Activated CD8-positive, alpha-beta T cell treated with anti-CD3 and anti-CD28 coated beads for 36 hours (primary cell): Measurements from ENCODE around the gene ATP6V0D1. TPM values are rescaled to one million over a fixed set of nuclear protein-coding genes. Genes with fewer than 3 reads are reported as not detected.

Experiments used
- ATAC-seq: fragments of 200-7000 bp; cut with Tn5 transposase; one replicate; pipeline ENCODE4 v1.10.0; 2021; ENCODE audit warnings: mild to moderate bottlenecking, moderate library complexity
- CTCF ChIA-PET: fragments of 350-600 bp; sonication (Branson Sonifier 250); formaldehyde crosslinking; loops from one replicate; lab custom pipeline; 2021; ENCODE audit warnings: antibody characterized with exemption; lab: Charles Lee
- POLR2A ChIA-PET: fragments of 350-600 bp; sonication (Branson Sonifier 250); formaldehyde crosslinking; loops from one replicate; lab custom pipeline; 2021; ENCODE audit warnings: antibody characterized with exemption; lab: Charles Lee
- DNase-seq: peaks from one replicate; pipeline ENCODE4 v3.0.0-alpha.2; 2020
- H3K27ac Mint-ChIP-seq: one replicate; pipeline ENCODE4 v1.8.0; 2021; ENCODE audit warnings: mild to moderate bottlenecking, mixed read lengths
- H3K27me3 Mint-ChIP-seq: one replicate; pipeline ENCODE4 v1.8.0; 2021; ENCODE audit warnings: mixed read lengths
- H3K36me3 Mint-ChIP-seq: one replicate; pipeline ENCODE4 v1.8.0; 2021; ENCODE audit warnings: low read depth, mixed read lengths
- H3K4me1 Mint-ChIP-seq: one replicate; pipeline ENCODE4 v1.8.0; 2021; ENCODE audit warnings: low read depth, mixed read lengths
- H3K4me3 Mint-ChIP-seq: one replicate; pipeline ENCODE4 v1.8.0; 2021; ENCODE audit warnings: mild to moderate bottlenecking, moderate library complexity, mixed read lengths
- H3K9me3 Mint-ChIP-seq: one replicate; pipeline ENCODE4 v1.8.0; 2021; ENCODE audit warnings: mixed read lengths
- intact Hi-C: fragments of 100-400 bp; cut with micrococcal nuclease; formaldehyde crosslinking; loops from one replicate; pipeline ENCODE4 v1.10.0; 2022
- total RNA-seq, 2 experiments: library from RNA; stranded (reverse); gene quantifications; one replicate each; pipeline ENCODE4 v1.2.3, GENCODE V29; 2021
- TF ChIP-seq, protein P1 (sequence below): fragments of 200-600 bp; IDR thresholded peaks from one replicate; pipeline ENCODE4 v1.8.0; 2022; ENCODE audit warnings: antibody characterized with exemption, mild to moderate bottlenecking

ATP6V0D1 gene
- total RNA-seq, 2 experiments from 2014 or later, result 17.5 to 18.2 TPM

DNA sequence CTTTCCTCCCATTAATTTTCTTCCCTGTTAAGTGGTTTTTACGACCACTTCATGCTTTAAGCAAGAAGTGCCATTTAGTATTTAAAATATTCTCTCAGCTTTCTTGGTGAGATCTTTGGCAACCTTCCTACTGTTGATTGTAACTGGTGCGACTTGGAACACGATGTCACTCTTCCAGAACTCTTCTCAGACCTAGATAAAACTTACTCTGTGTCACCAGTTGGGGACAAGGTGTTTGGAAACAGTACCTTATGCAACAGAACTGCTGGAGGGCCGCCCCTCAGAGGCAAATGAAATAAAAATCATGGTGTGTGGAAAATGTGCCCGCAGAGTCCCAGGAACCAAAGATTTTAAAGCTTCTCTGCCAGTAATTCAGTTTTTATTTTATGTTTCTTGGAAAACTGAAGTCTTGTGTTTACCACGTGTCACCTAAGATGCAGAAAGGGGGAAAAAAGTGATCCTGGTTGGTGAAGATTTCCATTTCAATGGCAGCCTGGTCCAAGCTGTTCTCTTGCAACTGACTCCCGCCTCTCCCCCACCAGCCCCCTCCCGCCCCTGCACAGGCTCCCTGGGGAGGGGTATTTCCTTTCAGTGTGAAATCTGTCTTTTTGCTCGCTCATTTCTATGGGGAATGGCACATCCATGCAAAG, 57.2 kb downstream of the ATP6V0D1 start:
- H3K9me3 Mint-ChIP-seq, result no peaks in the 10 kb centered on the region
- no peaks in the 10 kb centered on the region for H3K36me3 Mint-ChIP-seq
- no peak overlapping the region for H3K4me3 Mint-ChIP-seq
- peaks cover 23% of the 10 kb centered on the region for H3K27me3 Mint-ChIP-seq
- intact Hi-C loops, result no loop called here
- no peak for DNase-seq
- TF ChIP-seq, protein P1, sequence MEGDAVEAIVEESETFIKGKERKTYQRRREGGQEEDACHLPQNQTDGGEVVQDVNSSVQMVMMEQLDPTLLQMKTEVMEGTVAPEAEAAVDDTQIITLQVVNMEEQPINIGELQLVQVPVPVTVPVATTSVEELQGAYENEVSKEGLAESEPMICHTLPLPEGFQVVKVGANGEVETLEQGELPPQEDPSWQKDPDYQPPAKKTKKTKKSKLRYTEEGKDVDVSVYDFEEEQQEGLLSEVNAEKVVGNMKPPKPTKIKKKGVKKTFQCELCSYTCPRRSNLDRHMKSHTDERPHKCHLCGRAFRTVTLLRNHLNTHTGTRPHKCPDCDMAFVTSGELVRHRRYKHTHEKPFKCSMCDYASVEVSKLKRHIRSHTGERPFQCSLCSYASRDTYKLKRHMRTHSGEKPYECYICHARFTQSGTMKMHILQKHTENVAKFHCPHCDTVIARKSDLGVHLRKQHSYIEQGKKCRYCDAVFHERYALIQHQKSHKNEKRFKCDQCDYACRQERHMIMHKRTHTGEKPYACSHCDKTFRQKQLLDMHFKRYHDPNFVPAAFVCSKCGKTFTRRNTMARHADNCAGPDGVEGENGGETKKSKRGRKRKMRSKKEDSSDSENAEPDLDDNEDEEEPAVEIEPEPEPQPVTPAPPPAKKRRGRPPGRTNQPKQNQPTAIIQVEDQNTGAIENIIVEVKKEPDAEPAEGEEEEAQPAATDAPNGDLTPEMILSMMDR, result no peak
- no peak overlapping the region for H3K27ac Mint-ChIP-seq
- CTCF ChIA-PET, result interaction anchor here (0.9 to 5.6 kb wide), 6 partner anchors 14 to 90 kb away, joined by 3 to 57 read pairs (median 4); no protein-coding TSS in a partner anchor
- no peak for ATAC-seq
- POLR2A ChIA-PET, result interaction anchor here (1.1 kb wide), 1 partner anchor 8 kb away, joined by 6 read pairs; no protein-coding TSS in a partner anchor
- H3K4me1 Mint-ChIP-seq, result no peaks in the 10 kb centered on the region

DNA sequence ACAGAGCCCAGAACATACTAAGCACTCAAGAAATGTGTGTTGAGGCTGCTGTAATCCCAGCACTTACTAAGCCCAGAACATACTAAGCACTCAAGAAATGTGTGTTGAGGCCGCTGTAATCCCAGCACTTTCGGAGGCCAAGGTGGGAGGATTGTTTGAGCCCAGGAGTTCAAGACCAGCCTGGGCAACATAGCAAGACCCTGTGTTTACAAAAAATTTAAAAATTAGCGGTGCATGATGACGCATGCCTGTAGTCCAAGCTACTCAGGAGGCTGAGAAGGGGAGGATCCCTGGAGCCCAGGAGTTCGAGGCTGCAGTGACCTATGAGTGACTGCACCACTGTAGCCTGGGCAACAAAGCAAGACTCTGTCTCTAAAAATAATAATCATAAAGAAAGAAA, 57.9 kb downstream of the ATP6V0D1 start:
- H3K27ac Mint-ChIP-seq, result no peak overlapping the region
- peaks cover 19% of the 10 kb centered on the region for H3K27me3 Mint-ChIP-seq
- H3K4me1 Mint-ChIP-seq, result no peaks in the 10 kb centered on the region
- no peaks in the 10 kb centered on the region for H3K9me3 Mint-ChIP-seq
- ATAC-seq (no peak), DNase-seq (no peak)
- intact Hi-C loops, result no loop called here
- CTCF ChIA-PET, result interaction anchor here (0.9 to 1.9 kb wide), 4 partner anchors 15 to 91 kb away, joined by 3 to 8 read pairs (median 4); no protein-coding TSS in a partner anchor
- no peak overlapping the region for H3K4me3 Mint-ChIP-seq
- POLR2A ChIA-PET, result interaction anchor here (1.1 kb wide), 1 partner anchor 9 kb away, joined by 6 read pairs; no protein-coding TSS in a partner anchor
- TF ChIP-seq, protein P1, result no peak
- H3K36me3 Mint-ChIP-seq, result no peaks in the 10 kb centered on the region

DNA sequence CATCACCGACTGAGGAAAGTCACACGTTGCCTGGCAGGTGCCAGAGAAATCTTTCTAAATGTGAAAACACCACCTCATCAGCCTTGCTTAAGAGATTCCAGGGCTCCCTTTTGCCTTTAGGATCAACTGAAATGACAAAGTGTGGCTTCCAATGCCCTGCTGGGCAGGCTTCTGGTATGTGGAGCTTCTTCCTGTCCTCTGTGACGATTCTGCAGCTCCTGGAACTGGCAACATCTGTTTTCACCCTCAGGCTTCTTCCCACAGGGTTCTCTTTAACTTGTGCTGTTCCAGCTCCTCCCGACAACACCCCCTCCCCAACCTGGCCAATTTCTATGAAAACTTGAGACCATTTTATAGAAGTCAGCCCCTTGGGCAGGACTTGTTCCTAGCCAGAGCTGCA, 59.9 kb downstream of the ATP6V0D1 start:
- POLR2A ChIA-PET, result interaction anchor here (0.8 kb wide), 1 partner anchor 83 kb away, joined by 3 read pairs; no protein-coding TSS in a partner anchor

DNA sequence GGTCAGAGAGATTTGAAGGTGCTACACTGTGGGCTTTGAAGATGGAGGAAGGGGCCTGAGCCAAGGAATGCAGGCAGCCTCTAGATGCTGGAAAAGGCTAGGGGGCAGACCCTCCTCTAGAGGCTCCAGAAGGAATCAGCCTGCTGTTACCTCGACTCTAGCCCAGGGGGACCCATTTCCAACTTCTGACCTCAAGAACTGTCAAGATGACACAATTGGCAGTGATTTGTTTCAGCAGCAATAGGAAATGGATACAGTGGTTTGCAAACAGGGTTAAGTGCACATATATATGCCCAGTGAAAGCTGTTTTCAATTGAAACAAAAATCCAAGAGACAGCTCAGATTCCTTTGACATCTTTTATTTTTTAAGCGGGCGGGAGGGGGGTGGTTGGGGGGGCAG, 61.0 kb downstream of the ATP6V0D1 start:
- Mint-ChIP-seq H3K9me3 (no peaks in the 10 kb centered on the region), H3K4me1 (peaks cover 5% of the 10 kb centered on the region), H3K27ac (no peak overlapping the region), H3K4me3 (no peak overlapping the region), H3K36me3 (no peaks in the 10 kb centered on the region), H3K27me3 (peaks cover 23% of the 10 kb centered on the region)
- TF ChIP-seq, protein P1, result no peak
- POLR2A ChIA-PET, result no interaction called here
- CTCF ChIA-PET, result interaction anchor here (0.8 to 2.1 kb wide), 3 partner anchors 8 to 46 kb away, joined by 3 to 11 read pairs (median 4); no protein-coding TSS in a partner anchor
- no peak for DNase-seq
- intact Hi-C loops, result no loop called here
- ATAC-seq, result no peak

More for the DNA sequence above, 59.9 kb downstream of the ATP6V0D1 start:
- Mint-ChIP-seq H3K27me3 (peaks cover 20% of the 10 kb centered on the region), H3K36me3 (no peaks in the 10 kb centered on the region), H3K27ac (no peak overlapping the region), H3K9me3 (no peaks in the 10 kb centered on the region), H3K4me3 (no peak overlapping the region), H3K4me1 (peaks cover 3% of the 10 kb centered on the region)
- intact Hi-C loops, result no loop called here
- CTCF ChIA-PET, result interaction anchor here (1.0 to 2.1 kb wide), 4 partner anchors 7 to 266 kb away, joined by 3 to 11 read pairs (median 4); no protein-coding TSS in a partner anchor
- no peak for ATAC-seq
- DNase-seq, result no peak
- TF ChIP-seq, protein P1, result no peak

DNA sequence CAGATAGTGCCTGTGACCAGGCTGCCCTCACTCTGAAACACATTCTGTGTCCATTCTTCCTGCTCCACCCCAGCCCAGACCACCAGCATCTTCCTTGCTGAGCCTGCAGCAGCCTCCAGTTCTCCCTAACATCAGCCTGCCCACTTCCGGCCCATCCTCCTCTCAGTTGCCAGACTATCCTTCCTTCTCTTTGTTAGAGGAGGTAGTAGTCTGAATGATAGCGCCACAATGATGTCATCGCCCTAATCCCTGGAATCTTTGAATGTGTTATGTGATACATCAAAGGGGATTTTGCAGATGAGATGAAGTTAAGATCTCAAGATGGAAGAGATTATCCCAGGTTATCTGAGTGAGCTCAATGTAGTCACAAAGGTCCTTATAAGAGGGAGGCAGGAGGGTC, 61.5 kb downstream of the ATP6V0D1 start:
- H3K9me3 Mint-ChIP-seq, result no peaks in the 10 kb centered on the region
- TF ChIP-seq, protein P1, result no peak
- H3K4me3 Mint-ChIP-seq, result no peak overlapping the region
- H3K36me3 Mint-ChIP-seq, result no peaks in the 10 kb centered on the region
- peaks cover 25% of the 10 kb centered on the region for H3K27me3 Mint-ChIP-seq
- DNase-seq (no peak), ATAC-seq (no peak)
- ChIA-PET POLR2A (no interaction called here), CTCF (interaction anchor here (0.8 to 2.1 kb wide), 3 partner anchors 9 to 47 kb away, joined by 3 to 11 read pairs (median 4); no protein-coding TSS in a partner anchor)
- H3K4me1 Mint-ChIP-seq, result peaks cover 5% of the 10 kb centered on the region
- intact Hi-C loops, result no loop called here
- no peak overlapping the region for H3K27ac Mint-ChIP-seq
